Measurements from ENCODE around the gene KCNV2.

GRCh38 chr9:2673161-2673560, 44.1 kb upstream of the KCNV2 start:
- TF ChIP-seq CTCF (IDR thresholded peaks at IDR 0.05; ENCODE audit: low read length), result no peak
- no peak for TF ChIP-seq EZH2 (IDR thresholded peaks at IDR 0.05; ENCODE audit: borderline replicate concordance, low read length)

Data from OCI-LY1 (cell line).